K562 (cell line): ENCODE measurements around the gene KCNK6.

Experiments
- EWSR1 ChIP-seq: fragments of 450-650 bp; IDR thresholded peaks from 2 replicates; pipeline ENCODE4 v1.6.1; 2018; ENCODE audit warnings: borderline replicate concordance, mild to moderate bottlenecking, low read depth, moderate library complexity; ENCODE audit not compliant: partially characterized antibody
- SP1 ChIP-seq: sonication (generic); formaldehyde crosslinking; IDR thresholded peaks from 2 replicates; pipeline ENCODE4 v1.8.1; 2022; ENCODE audit warnings: mild to moderate bottlenecking, missing genetic modification reagents
- ZBTB8A ChIP-seq: fragments of 450-650 bp; IDR thresholded peaks from 2 replicates; pipeline ENCODE4 v1.6.1; 2018; ENCODE audit warnings: mild to moderate bottlenecking, moderate library complexity; ENCODE audit not compliant: partially characterized antibody
- TF ChIP-seq, protein P1 (sequence below): fragments of 450-650 bp; formaldehyde crosslinking; IDR thresholded peaks from 2 replicates; pipeline ENCODE4 v1.4.0; 2022; ENCODE audit warnings: mild to moderate bottlenecking, moderate library complexity
- TF ChIP-seq, protein P2 (sequence below): fragments of 450-650 bp; IDR thresholded peaks from 2 replicates; pipeline ENCODE4 v1.6.1; 2018; ENCODE audit not compliant: partially characterized antibody
- TF ChIP-seq, protein P3 (sequence below), 3 experiments: IDR thresholded peaks in 2 of 3; conservative IDR thresholded peaks in 1 of 3; 2 replicates each; pipeline ENCODE4 v1.5.1; 2011 to 2012; ENCODE audit warnings: low read length in 3 of 3, mild to moderate bottlenecking in 3 of 3, control low read depth in 2 of 3, improper control_type of control experiment in 1 of 3, inconsistent platforms in 1 of 3, low read depth in 1 of 3, mixed read lengths in 1 of 3, moderate library complexity in 1 of 3; ENCODE audit not compliant: insufficient read depth in 2 of 3

DNA sequence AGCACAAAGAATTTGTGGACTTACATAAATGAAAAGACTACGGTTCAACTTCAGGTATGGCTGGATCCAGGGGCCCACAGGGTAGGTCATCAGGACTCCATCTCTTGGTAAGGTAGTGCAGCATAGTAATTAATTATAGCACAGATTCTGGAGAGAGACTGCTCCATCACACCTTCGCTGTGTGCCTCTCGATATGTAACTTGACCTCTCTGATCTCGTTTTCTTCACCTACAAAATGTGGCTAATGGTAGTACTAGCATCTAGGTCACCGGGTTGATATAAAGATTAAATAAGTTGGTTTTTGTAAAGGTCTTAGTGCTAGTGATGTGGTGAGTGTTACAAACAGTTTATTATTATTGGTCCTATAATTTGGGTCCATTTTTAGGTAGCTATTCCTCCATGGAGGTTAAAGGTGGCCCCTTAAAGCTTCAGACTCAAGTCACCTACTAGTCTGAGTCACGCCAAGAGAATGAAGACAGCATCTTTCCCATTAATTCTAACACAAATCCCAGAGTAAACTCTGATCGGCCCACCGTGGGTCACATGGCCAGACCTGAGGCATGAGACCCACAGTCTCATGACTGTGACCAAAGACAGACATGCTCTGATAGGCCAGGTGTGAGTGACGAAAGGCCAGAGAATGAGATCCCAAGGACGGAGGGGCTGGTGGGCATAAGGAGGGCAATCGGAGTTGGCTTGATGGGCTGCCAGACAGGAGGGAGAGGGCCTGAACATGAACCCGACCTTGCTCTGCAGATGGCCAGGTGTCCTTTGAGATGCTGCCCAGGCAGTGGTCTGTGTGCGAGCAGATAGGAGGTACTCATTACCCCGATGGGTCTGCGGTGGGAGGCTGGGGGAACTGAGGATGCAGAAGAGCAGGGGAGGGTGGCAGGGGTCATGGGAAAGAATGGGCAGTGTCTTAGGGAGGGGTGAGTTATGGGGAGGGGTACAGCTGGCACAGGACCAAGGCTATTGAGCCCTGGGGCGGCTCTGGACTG is 36.4 kb downstream of the KCNK6 start:
- TF ChIP-seq, protein P1, sequence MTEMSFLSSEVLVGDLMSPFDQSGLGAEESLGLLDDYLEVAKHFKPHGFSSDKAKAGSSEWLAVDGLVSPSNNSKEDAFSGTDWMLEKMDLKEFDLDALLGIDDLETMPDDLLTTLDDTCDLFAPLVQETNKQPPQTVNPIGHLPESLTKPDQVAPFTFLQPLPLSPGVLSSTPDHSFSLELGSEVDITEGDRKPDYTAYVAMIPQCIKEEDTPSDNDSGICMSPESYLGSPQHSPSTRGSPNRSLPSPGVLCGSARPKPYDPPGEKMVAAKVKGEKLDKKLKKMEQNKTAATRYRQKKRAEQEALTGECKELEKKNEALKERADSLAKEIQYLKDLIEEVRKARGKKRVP (CRISPR knock-in tag) = no peak
- TF ChIP-seq, protein P2, sequence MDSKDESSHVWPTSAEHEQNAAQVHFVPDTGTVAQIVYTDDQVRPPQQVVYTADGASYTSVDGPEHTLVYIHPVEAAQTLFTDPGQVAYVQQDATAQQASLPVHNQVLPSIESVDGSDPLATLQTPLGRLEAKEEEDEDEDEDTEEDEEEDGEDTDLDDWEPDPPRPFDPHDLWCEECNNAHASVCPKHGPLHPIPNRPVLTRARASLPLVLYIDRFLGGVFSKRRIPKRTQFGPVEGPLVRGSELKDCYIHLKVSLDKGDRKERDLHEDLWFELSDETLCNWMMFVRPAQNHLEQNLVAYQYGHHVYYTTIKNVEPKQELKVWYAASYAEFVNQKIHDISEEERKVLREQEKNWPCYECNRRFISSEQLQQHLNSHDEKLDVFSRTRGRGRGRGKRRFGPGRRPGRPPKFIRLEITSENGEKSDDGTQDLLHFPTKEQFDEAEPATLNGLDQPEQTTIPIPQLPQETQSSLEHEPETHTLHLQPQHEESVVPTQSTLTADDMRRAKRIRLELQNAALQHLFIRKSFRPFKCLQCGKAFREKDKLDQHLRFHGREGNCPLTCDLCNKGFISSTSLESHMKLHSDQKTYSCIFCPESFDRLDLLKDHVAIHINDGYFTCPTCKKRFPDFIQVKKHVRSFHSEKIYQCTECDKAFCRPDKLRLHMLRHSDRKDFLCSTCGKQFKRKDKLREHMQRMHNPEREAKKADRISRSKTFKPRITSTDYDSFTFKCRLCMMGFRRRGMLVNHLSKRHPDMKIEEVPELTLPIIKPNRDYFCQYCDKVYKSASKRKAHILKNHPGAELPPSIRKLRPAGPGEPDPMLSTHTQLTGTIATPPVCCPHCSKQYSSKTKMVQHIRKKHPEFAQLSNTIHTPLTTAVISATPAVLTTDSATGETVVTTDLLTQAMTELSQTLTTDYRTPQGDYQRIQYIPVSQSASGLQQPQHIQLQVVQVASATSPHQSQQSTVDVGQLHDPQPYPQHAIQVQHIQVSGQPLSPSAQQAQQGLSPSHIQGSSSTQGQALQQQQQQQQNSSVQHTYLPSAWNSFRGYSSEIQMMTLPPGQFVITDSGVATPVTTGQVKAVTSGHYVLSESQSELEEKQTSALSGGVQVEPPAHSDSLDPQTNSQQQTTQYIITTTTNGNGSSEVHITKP = no peak
- TF ChIP-seq, protein P3, sequence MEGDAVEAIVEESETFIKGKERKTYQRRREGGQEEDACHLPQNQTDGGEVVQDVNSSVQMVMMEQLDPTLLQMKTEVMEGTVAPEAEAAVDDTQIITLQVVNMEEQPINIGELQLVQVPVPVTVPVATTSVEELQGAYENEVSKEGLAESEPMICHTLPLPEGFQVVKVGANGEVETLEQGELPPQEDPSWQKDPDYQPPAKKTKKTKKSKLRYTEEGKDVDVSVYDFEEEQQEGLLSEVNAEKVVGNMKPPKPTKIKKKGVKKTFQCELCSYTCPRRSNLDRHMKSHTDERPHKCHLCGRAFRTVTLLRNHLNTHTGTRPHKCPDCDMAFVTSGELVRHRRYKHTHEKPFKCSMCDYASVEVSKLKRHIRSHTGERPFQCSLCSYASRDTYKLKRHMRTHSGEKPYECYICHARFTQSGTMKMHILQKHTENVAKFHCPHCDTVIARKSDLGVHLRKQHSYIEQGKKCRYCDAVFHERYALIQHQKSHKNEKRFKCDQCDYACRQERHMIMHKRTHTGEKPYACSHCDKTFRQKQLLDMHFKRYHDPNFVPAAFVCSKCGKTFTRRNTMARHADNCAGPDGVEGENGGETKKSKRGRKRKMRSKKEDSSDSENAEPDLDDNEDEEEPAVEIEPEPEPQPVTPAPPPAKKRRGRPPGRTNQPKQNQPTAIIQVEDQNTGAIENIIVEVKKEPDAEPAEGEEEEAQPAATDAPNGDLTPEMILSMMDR (IDR thresholded peaks at IDR 0.05 in 2 of 3, conservative IDR thresholded peaks at IDR 0.05 in 1 of 3; ENCODE audit: insufficient read depth in 2 of 3, low read depth in 1 of 3, low read length in 3 of 3) = no peak
- TF ChIP-seq ZBTB8A (no peak), EWSR1 (no peak), SP1 (CRISPR knock-in tag) (no peak)
